GM19467 (cell line): ENCODE data around the gene STK26.
"Not testable (repeated sequence)": the region's sequence is repeated elsewhere in the genome, so short reads cannot be mapped to it uniquely, and the experiment has no call there.

Experiments used
- ATAC-seq: cut with Tn5 transposase; IDR thresholded peaks from one replicate; pipeline ENCODE4 v1.9.1; 2021; ENCODE audit warnings: mild to moderate bottlenecking, moderate library complexity; ENCODE audit not compliant: unreplicated experiment

Gene STK26

DNA sequence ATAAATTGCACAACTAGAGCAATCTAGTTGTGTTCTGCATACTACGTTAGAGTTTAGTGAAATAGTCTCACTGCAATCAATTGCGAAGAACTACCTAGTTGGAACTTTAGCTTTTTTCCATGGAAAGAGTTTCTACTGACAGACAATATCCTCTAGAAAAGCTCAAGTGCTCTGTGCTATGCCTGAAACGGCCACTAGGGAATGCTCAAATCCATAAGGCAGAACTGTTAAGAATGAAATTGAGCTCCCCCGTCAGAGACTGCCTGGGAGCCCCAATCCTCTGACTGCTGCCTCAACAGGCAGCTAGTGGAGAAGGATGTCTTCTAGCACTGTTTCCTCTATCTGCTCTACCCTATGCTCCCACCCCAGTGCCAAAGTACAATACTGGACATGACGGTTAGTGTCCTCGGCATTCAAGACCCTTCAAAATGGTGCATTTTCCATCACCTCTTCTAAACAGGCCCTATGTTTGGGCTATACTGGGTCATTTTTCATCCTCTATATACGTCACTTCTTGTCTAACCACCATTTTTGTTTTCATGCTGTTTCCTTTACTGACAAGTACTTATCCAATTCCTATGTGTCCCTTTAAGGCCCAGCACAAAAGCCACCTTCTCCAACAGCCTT, 69.5 kb downstream of the STK26 start:
- peak; percentile 86 for ATAC-seq

GRCh38 chrX:132093239-132093860, 70.2 kb downstream of the STK26 start:
- no peak for ATAC-seq

- no peak for ATAC-seq
These were observed 71.1 kb downstream of the STK26 start for GRCh38 chrX:132094164-132094563.

DNA sequence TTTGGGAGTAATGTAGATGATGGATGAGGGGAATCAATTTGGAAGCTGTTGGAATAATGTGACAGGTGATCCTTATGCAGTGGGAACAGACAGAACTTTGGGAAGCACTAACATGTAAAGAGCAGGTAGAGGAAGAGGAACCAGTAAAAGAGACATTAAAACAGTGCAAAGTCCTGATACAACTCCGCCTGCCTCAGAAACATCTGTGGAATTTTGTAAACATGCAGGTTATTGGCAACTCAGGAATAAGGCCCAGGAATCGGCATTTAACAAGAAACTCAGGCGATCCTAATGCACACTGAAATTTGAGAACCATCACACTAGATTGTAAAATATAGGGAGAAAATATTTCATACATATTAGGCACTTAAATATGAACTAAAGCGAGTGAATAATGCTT, 75.6 kb downstream of the STK26 start:
- ATAC-seq, result not testable (repeated sequence)

GRCh38 chrX:132101206-132101605, 78.1 kb downstream of the STK26 start:
- ATAC-seq, result no peak

DNA sequence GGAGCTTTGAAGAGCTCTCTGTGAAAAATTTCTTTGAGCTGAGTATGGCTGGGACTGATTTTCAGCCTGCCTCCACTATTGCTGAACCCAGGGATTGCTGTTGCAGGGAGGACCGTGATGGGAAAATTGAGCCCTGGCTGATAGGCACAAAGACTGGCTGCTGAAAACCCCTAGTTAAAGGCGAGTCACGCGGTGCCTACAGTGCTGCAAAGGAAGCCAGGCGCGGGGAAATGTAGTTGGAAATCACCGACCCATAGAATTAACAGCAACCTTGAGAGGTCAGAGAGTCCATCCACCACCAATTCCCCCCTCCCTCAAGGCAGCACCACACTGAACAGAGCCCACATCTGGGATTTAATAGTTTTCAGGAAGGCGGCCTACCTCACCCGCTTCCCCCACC, 78.7 kb downstream of the STK26 start:
- ATAC-seq, result no peak

- no peak for ATAC-seq
These were observed 84.2 kb downstream of the STK26 start for GRCh38 chrX:132107291-132107690.

DNA sequence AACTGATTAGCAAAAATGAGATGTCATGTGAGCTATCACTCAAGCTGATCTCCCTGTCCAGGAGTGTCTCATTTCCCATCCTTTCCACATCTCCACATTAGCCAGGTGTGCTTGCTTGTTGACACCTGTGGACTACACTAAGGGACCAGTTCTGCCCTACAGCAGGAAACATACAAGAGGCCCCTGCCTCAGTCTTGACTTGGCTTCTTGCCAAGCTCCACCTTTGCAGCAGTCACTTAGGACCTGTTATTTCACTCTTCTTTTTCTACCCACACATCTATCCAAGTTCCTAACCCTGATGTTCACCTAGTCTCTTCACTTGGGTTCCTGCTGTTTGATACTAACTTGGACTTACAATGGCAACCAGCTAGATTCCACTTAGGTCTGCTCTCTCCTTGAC, 91.5 kb downstream of the STK26 start:
- no peak for ATAC-seq

DNA sequence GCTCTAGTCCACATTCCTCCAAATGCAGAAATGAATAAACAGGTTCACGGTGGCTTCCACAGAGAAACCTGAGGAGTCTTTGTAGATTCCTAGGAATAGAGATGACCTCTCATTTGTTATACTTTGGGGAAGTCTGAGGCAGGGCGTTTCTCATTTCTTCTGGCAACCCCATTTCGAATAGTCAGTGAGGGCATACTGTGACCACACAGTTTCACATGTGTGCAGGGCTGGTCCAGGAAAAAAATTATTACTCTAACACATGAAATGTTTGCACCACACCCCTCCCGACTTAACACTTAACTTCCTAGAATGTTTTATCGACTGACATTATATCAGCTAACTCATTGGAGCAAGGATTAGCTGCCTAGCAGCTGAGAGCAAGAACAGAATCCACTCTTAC, 92.7 kb downstream of the STK26 start:
- ATAC-seq, result no peak

DNA sequence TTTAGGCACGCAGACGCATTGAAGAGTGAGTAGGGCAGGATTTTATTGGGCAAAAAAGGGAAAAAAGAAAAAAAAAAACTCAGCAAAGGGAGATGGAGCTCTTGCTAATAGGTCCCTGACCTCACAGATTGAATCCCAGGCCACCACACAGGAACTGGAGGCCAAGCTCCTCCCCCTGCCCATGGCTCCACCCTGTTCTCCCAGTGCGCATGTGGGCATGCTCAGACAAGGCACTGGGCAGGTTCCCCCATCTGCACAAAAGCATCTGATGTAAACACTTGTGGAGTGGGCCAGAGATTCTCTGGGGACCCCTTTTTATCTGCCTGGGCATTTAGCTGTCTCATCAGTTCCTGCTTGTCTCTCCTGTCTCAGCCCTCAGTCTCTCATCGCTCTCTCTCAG, 95.3 kb downstream of the STK26 start:
- no peak for ATAC-seq

- no peak for ATAC-seq
These were observed 96.2 kb downstream of the STK26 start for GRCh38 chrX:132119283-132119682.

GRCh38 chrX:132119821-132120515, 96.9 kb downstream of the STK26 start:
- no peak for ATAC-seq

- no peak for ATAC-seq
These were observed 97.8 kb downstream of the STK26 start for GRCh38 chrX:132120913-132121312.
